ENCODE results near the gene PAM.

DNA sequence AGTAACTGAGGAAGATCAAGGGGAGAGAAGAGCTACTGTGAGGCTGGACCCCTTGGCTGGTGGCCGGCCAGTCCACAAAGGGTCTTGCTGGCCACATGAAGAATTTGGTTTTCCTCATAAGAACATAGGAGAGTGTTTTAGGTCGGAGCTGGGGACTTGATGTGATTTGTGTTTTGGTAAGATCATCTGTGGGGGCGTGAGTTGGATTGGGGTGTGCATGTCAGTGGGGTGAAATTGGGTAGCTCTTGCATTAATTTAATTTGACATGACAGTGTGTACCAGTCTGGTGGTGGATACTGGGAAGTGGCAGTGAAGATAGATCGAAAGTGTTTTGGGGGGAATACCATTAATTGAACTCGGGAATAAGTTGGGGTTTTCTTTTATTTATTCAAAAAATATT, 8.6 kb downstream of the PAM start:
- no peak for TF ChIP-seq CTCF (conservative IDR thresholded peaks at IDR 0.05; ENCODE audit: low read length)
- TF ChIP-seq EZH2phosphoT487 (IDR thresholded peaks at IDR 0.05; ENCODE audit: borderline replicate concordance, low read depth, low read length) = no peak

All from OCI-LY7 (cell line).